Measurements from ENCODE around the gene PCDHAC1. TPM values are rescaled to one million over a fixed set of nuclear protein-coding genes. Genes with fewer than 3 reads are reported as not detected.

PCDHAC1 gene
- total RNA-seq, 1 experiment from 2014 or later: not detected

DNA sequence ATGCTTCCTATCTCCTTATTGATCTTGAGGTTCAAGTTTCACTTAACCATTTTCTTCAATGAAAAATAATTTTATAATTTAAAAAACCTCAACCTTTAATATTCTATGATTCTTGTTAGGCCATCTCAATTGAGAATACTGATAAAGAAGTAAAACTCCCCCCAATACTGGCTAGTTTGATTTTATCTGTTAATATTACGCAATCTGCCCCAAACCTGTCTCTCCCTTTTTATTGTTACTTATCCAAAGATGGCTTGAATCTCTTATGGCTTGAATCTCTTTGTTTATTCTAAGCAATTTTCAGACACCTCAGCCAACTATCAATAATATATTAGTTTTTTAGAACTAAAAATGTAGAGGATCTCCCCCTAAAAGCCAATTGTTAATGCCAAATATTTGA lies 36.1 kb downstream of the PCDHAC1 start:
- no peaks in the 10 kb centered on the region for H3K4me1 ChIP-seq (ENCODE audit: low read length)
- H3K4me2 ChIP-seq (ENCODE audit: low read depth, low read length, poor library complexity, severe bottlenecking): no peak overlapping the region
- no peaks in the 10 kb centered on the region for H3K79me2 ChIP-seq (ENCODE audit: low read length)
- no peak for DNase-seq
- no peak overlapping the region for H3K27ac ChIP-seq (ENCODE audit: low read length)
- no peak overlapping the region for H2AFZ ChIP-seq (ENCODE audit: low read length)
- H3K9me2 ChIP-seq (replicated peaks; ENCODE audit: insufficient read depth, low read length): no peaks in the 10 kb centered on the region
- H3K27me3 ChIP-seq (ENCODE audit: low read length): no peaks in the 10 kb centered on the region
- H4K20me1 ChIP-seq (ENCODE audit: insufficient read depth, low read depth, low read length): no peaks in the 10 kb centered on the region
- H3K9ac ChIP-seq (ENCODE audit: low read length): no peak overlapping the region
- H3K36me3 ChIP-seq (ENCODE audit: insufficient read depth, low read length): no peaks in the 10 kb centered on the region
- no peak overlapping the region for H3K4me3 ChIP-seq (ENCODE audit: low read length)
- no peaks in the 10 kb centered on the region for H3K9me3 ChIP-seq (ENCODE audit: low read length)

DNA sequence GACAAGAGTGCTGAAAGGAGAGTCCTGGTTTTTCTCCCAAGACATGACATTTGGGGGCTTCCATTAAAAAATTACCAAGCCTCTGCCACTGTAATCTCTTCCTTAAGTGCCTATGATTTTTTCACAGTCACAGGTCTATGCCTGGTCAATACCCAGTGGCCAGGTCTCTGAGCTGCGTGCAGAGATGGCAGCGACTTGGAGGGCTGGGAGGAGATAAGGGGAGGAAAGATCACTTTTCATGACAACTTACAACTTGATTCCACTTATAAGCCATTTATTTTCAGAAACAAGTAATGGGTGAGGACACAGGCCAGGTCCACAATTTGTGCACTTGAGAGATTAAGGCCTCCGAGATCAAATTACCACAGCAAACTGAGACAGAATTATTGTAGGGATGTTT lies 38.3 kb downstream of the PCDHAC1 start:
- Histone ChIP-seq H3K4me1 (ENCODE audit: low read length) (no peaks in the 10 kb centered on the region), H3K27ac (ENCODE audit: low read length) (no peak overlapping the region), H3K4me2 (ENCODE audit: low read depth, low read length, poor library complexity, severe bottlenecking) (no peak overlapping the region), H3K4me3 (ENCODE audit: low read length) (no peak overlapping the region), H3K27me3 (ENCODE audit: low read length) (no peaks in the 10 kb centered on the region), H3K9me2 (replicated peaks; ENCODE audit: insufficient read depth, low read length) (no peaks in the 10 kb centered on the region), H2AFZ (ENCODE audit: low read length) (no peak overlapping the region), H3K9me3 (ENCODE audit: low read length) (no peaks in the 10 kb centered on the region), H3K79me2 (ENCODE audit: low read length) (no peaks in the 10 kb centered on the region), H4K20me1 (ENCODE audit: insufficient read depth, low read depth, low read length) (no peaks in the 10 kb centered on the region), H3K9ac (ENCODE audit: low read length) (no peak overlapping the region), H3K36me3 (ENCODE audit: insufficient read depth, low read length) (no peaks in the 10 kb centered on the region)
- no peak for DNase-seq

DNA sequence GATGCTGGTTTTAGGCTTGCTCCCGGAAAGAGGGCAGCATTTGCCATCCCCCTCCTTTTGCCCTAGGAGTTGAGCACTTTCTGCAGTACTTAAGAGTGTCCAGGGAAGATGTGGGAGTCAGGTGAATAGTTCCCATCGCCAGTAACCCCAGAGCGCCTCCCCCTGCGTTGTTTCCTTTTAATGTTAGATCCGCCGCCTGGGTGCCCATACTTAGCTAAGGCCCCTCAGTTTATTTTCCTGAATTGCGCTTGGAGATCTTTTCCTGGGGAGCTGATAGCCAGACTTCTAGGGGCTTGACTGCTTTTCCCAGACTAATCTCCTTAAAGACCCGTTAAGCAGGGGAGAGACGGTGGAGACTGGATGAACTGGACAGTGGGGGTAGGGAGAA lies 39.8 kb downstream of the PCDHAC1 start:
- Histone ChIP-seq H3K9me3 (ENCODE audit: low read length) (no peaks in the 10 kb centered on the region), H3K9me2 (replicated peaks; ENCODE audit: insufficient read depth, low read length) (no peaks in the 10 kb centered on the region), H4K20me1 (ENCODE audit: insufficient read depth, low read depth, low read length) (no peaks in the 10 kb centered on the region), H3K36me3 (ENCODE audit: insufficient read depth, low read length) (no peaks in the 10 kb centered on the region), H3K4me1 (ENCODE audit: low read length) (peaks cover 4% of the 10 kb centered on the region), H3K79me2 (ENCODE audit: low read length) (no peaks in the 10 kb centered on the region), H3K27ac (ENCODE audit: low read length) (no peak overlapping the region), H3K9ac (ENCODE audit: low read length) (no peak overlapping the region), H2AFZ (ENCODE audit: low read length) (no peak overlapping the region), H3K4me3 (ENCODE audit: low read length) (no peak overlapping the region), H3K27me3 (ENCODE audit: low read length) (no peaks in the 10 kb centered on the region), H3K4me2 (ENCODE audit: low read depth, low read length, poor library complexity, severe bottlenecking) (no peak overlapping the region)
- DNase-seq: no peak

DNA sequence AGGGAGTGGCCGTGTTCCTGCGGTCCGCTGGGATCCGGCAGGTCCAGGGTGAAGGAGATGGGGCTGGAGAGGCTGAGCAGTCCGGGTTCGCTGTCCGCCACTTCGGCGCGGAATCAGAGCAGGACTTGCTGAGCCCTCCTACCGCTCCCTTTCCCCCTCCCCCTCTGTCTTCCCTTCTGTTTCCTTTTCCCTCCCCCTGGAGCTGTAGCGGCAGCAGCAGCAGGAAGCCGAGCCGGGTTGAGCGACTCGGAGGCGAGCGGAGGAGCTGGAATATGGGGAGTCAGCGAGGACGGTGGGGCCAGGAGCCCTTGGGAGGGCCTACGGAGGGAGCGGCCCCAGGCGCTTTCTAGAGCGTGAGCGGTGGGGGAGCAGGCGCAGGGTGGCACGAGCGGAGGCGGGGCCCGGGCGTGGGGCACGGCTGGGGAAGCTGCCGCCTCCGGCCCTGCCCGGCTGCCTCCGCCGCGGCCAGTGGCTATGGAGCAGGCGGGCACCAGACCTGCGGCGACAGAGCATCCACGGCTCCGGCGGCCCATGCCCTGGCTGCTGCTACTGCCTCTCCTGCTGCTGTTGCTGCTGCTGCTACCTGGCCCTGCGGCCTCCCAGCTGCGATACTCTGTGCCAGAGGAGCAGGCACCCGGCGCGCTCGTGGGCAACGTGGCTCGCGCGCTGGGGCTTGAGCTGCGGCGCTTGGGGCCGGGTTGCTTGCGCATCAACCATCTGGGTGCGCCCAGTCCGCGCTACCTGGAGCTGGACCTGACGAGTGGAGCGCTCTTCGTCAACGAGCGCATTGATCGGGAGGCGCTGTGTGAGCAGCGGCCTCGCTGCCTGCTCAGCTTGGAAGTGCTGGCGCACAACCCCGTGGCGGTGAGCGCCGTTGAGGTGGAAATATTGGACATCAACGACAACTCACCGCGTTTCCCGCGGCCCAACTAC lies 40.5 kb downstream of the PCDHAC1 start, which contains the start of gene PCDHAC2:
Gene PCDHAC2 (plus strand): TSS at position 184 of the 933 bp plus-strand sequence. CDS start 291 bp downstream, at position 475.
- Histone ChIP-seq H3K4me3 (ENCODE audit: low read length) (no peak within 1 kb of the TSS), H3K79me2 (ENCODE audit: low read length) (no peaks in the 10 kb centered on the region), H3K4me2 (ENCODE audit: low read depth, low read length, poor library complexity, severe bottlenecking) (no peak within 1 kb of the TSS), H3K9ac (ENCODE audit: low read length) (no peak within 1 kb of the TSS), H4K20me1 (ENCODE audit: insufficient read depth, low read depth, low read length) (no peaks in the 10 kb centered on the region), H3K36me3 (ENCODE audit: insufficient read depth, low read length) (no peaks in the 10 kb centered on the region), H3K9me2 (replicated peaks; ENCODE audit: insufficient read depth, low read length) (no peaks in the 10 kb centered on the region), H2AFZ (ENCODE audit: low read length) (no peak within 1 kb of the TSS), H3K27ac (ENCODE audit: low read length) (no peak within 1 kb of the TSS), H3K27me3 (ENCODE audit: low read length) (no peaks in the 10 kb centered on the region), H3K4me1 (ENCODE audit: low read length) (peaks cover 9% of the 10 kb centered on the region), H3K9me3 (ENCODE audit: low read length) (no peaks in the 10 kb centered on the region)
- DNase-seq: no peak

DNA sequence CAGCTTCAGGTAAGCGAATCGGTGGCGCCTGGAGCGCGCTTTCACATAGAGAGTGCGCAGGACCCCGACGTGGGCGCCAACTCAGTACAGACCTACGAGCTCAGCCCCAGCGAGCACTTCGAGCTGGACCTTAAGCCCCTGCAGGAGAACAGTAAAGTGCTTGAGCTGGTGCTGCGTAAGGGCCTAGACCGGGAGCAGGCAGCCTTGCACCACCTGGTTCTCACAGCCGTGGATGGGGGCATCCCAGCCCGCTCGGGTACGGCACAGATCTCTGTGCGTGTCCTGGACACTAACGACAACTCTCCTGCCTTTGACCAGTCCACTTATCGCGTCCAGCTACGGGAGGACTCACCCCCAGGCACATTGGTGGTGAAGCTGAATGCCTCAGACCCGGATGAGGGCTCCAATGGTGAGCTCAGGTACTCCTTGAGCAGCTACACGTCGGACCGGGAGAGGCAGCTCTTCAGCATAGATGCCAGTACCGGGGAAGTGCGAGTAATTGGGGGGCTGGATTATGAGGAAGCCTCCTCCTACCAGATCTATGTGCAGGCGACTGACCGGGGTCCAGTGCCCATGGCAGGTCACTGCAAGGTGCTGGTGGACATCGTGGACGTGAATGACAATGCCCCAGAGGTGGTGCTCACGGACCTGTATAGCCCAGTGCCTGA lies 41.3 kb downstream of the PCDHAC1 start:
- Histone ChIP-seq H3K4me2 (ENCODE audit: low read depth, low read length, poor library complexity, severe bottlenecking) (no peak overlapping the region), H3K9ac (ENCODE audit: low read length) (no peak overlapping the region), H4K20me1 (ENCODE audit: insufficient read depth, low read depth, low read length) (no peaks in the 10 kb centered on the region), H3K27me3 (ENCODE audit: low read length) (no peaks in the 10 kb centered on the region), H3K9me2 (replicated peaks; ENCODE audit: insufficient read depth, low read length) (no peaks in the 10 kb centered on the region), H3K27ac (ENCODE audit: low read length) (no peak overlapping the region), H3K36me3 (ENCODE audit: insufficient read depth, low read length) (no peaks in the 10 kb centered on the region), H2AFZ (ENCODE audit: low read length) (no peak overlapping the region), H3K4me3 (ENCODE audit: low read length) (no peak overlapping the region), H3K4me1 (ENCODE audit: low read length) (peaks cover 9% of the 10 kb centered on the region), H3K9me3 (ENCODE audit: low read length) (no peaks in the 10 kb centered on the region), H3K79me2 (ENCODE audit: low read length) (no peaks in the 10 kb centered on the region)
- no peak for DNase-seq

DNA sequence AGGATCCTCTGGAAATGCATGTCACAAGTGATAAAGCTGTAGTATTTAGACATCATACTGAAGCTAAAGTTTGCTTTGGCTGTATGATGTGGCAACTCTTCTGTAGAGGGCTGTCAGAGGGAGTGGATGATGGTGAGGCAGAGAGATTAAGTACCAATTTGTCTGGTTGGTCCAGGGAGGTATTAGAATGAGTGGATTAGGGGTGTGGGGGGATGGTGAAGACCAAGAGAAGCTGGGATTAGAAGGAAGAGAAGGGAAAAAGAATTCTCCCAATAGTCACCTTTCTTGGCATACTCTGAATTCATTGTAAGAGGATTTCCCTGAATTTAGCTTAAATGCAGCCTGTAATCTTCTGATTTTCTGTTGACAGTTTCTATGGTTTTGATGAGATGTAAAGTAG lies 43.8 kb downstream of the PCDHAC1 start:
- Histone ChIP-seq H3K4me1 (ENCODE audit: low read length) (peaks cover 9% of the 10 kb centered on the region), H3K27me3 (ENCODE audit: low read length) (no peaks in the 10 kb centered on the region), H3K9me2 (replicated peaks; ENCODE audit: insufficient read depth, low read length) (no peaks in the 10 kb centered on the region), H4K20me1 (ENCODE audit: insufficient read depth, low read depth, low read length) (no peaks in the 10 kb centered on the region), H3K9me3 (ENCODE audit: low read length) (no peaks in the 10 kb centered on the region), H3K36me3 (ENCODE audit: insufficient read depth, low read length) (no peaks in the 10 kb centered on the region), H3K79me2 (ENCODE audit: low read length) (no peaks in the 10 kb centered on the region), H3K9ac (ENCODE audit: low read length) (no peak overlapping the region), H3K4me3 (ENCODE audit: low read length) (no peak overlapping the region), H2AFZ (ENCODE audit: low read length) (no peak overlapping the region), H3K27ac (ENCODE audit: low read length) (no peak overlapping the region), H3K4me2 (ENCODE audit: low read depth, low read length, poor library complexity, severe bottlenecking) (no peak overlapping the region)
- DNase-seq: no peak

DNA sequence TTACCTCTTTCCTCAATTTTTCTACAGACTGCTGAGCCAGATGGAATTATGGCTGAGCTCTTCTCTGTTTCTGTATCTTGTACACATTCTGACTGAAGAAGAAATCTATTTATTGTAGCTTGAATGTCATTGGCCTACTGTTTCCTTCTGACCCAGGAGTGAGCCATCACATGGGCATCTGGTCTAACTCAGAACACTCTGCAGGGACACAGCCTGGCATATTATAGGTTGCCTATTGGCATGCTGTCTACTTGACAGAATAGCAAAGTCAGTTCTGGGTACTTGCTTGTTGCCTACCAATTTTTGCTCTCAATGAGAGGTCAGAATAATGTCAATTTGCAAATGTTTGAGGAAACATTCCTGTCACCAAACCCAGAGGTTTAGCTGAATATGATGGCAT lies 47.5 kb downstream of the PCDHAC1 start:
- Histone ChIP-seq H3K9me2 (replicated peaks; ENCODE audit: insufficient read depth, low read length) (no peaks in the 10 kb centered on the region), H3K79me2 (ENCODE audit: low read length) (no peaks in the 10 kb centered on the region), H3K27ac (ENCODE audit: low read length) (no peak overlapping the region), H3K4me2 (ENCODE audit: low read depth, low read length, poor library complexity, severe bottlenecking) (no peak overlapping the region), H4K20me1 (ENCODE audit: insufficient read depth, low read depth, low read length) (no peaks in the 10 kb centered on the region), H3K4me1 (ENCODE audit: low read length) (peaks cover 9% of the 10 kb centered on the region), H3K9me3 (ENCODE audit: low read length) (no peaks in the 10 kb centered on the region), H3K9ac (ENCODE audit: low read length) (no peak overlapping the region), H3K4me3 (ENCODE audit: low read length) (no peak overlapping the region), H3K36me3 (ENCODE audit: insufficient read depth, low read length) (no peaks in the 10 kb centered on the region), H2AFZ (ENCODE audit: low read length) (no peak overlapping the region), H3K27me3 (ENCODE audit: low read length) (0 out of 2 replicates have a peak, but pooled peaks cover 3% of the 10 kb centered on the region)
- DNase-seq: no peak

DNA sequence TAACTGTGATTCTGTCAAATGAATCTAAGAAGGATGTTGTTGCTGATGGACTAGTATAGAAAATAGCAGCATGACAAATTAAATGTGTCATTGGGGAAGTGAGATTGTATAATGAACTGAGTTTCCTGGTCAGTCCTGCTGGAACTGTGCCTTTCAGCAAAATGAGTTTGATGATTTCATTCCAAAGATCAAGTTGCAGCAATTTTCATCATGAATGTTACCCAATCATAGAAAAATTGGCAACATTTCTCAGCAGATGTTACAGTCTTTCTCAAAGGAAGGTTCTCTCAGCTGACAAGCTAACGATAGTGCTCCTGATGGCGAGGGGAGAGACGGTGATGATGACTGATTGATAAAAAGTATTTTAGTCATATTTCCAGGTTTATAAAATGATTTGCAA lies 50.9 kb downstream of the PCDHAC1 start:
- Histone ChIP-seq H3K4me2 (ENCODE audit: low read depth, low read length, poor library complexity, severe bottlenecking) (no peak overlapping the region), H3K9me2 (replicated peaks; ENCODE audit: insufficient read depth, low read length) (no peaks in the 10 kb centered on the region), H3K27me3 (ENCODE audit: low read length) (0 out of 2 replicates have a peak, but pooled peaks cover 3% of the 10 kb centered on the region), H2AFZ (ENCODE audit: low read length) (no peak overlapping the region), H4K20me1 (ENCODE audit: insufficient read depth, low read depth, low read length) (no peaks in the 10 kb centered on the region), H3K4me1 (ENCODE audit: low read length) (no peaks in the 10 kb centered on the region), H3K27ac (ENCODE audit: low read length) (no peak overlapping the region), H3K4me3 (ENCODE audit: low read length) (no peak overlapping the region), H3K79me2 (ENCODE audit: low read length) (no peaks in the 10 kb centered on the region), H3K9me3 (ENCODE audit: low read length) (no peaks in the 10 kb centered on the region), H3K36me3 (ENCODE audit: insufficient read depth, low read length) (no peaks in the 10 kb centered on the region), H3K9ac (ENCODE audit: low read length) (no peak overlapping the region)
- no peak for DNase-seq
